ENCODE data around the gene DSCAM.

- no peak for TF ChIP-seq CTCF (IDR thresholded peaks at IDR 0.05)
- no peak for TF ChIP-seq POLR2A (IDR thresholded peaks at IDR 0.05)
Observed at GRCh38 chr21:40754466-40754865, 92.5 kb downstream of the DSCAM start.
